HUES48 (cell line): ENCODE data around the gene GFOD2.

ENCODE experiments used
- H3K27ac ChIP-seq: one replicate; pipeline ENCODE4 v1.7.0; 2013; ENCODE audit warnings: low read depth, low read length, inconsistent platforms
- H3K27me3 ChIP-seq: 2 replicates; pipeline ENCODE4 v1.6.1; 2013; ENCODE audit warnings: mild to moderate bottlenecking, low read length; ENCODE audit not compliant: control insufficient read depth, insufficient read depth
- H3K36me3 ChIP-seq: 2 replicates; pipeline ENCODE4 v1.6.1; 2013; ENCODE audit warnings: low read length; ENCODE audit not compliant: control insufficient read depth, insufficient read depth
- H3K4me1 ChIP-seq: 2 replicates; pipeline ENCODE4 v1.6.1; 2013; ENCODE audit warnings: mild to moderate bottlenecking, low read length; ENCODE audit not compliant: control insufficient read depth, insufficient read depth
- H3K4me3 ChIP-seq: 2 replicates; pipeline ENCODE4 v1.5.1; 2013; ENCODE audit warnings: mild to moderate bottlenecking, low read depth, low read length
- H3K9ac ChIP-seq: 2 replicates; pipeline ENCODE4 v1.6.1; 2013; ENCODE audit warnings: mild to moderate bottlenecking, low read depth, low read length, moderate library complexity
- H3K9me3 ChIP-seq: 2 replicates; pipeline ENCODE4 v1.6.1; 2013; ENCODE audit warnings: low read length; ENCODE audit not compliant: control insufficient read depth, insufficient read depth

Gene GFOD2

DNA sequence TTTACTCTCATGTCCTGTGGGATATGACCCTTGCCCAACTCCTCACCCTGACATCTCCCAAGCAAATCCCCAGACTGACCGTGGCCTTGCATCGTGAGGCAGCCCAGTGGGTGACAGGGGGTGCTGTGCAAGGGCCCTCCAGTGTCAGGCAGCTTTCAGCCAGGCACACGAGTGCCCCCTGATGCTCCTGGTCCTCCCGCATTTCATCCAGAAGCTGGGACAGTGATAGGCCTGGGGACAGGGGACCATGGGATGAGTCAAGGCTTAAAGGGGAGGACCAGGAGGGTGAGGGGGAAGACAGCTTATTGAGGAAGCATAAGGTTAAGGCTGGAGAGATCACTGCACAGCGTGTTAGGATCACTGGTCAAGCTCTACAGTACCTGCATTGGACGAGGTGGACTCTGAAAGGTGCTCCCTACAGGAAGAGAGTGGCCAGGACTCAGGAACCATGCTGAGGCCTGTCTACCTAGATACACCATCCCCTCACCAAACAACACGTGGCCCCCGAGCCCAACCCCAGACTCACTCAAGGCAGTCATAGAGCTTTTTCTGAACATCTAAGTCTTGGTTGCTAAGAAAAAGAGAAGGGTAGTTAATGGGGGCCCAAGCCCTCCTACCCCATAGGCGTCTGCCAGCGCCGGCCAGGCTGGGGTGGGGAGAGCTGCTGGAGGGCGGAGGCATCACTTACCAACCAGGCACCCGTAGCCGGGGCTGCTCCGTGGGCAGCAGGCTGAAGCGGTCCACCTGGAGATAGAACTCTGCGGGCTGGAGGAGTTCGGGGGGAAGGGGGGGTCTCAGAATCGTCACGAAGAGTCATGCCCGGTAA, 60.1 kb downstream of the GFOD2 start:
- Histone ChIP-seq H3K9ac (no peak overlapping the region), H3K27me3 (peaks cover 2% of the 10 kb centered on the region; the same call in 1 of the 2 replicates), H3K36me3 (peaks cover 22% of the 10 kb centered on the region), H3K4me3 (peak overlapping the region; percentile 88), H3K27ac (no peak overlapping the region), H3K9me3 (no peaks in the 10 kb centered on the region), H3K4me1 (0 out of 2 replicates have a peak, but pooled peaks cover 3% of the 10 kb centered on the region)

- Histone ChIP-seq H3K9ac (no peak overlapping the region), H3K36me3 (peaks cover 22% of the 10 kb centered on the region), H3K9me3 (no peaks in the 10 kb centered on the region), H3K4me1 (0 out of 2 replicates have a peak, but pooled peaks cover 3% of the 10 kb centered on the region), H3K4me3 (no peak overlapping the region), H3K27me3 (peaks cover 8% of the 10 kb centered on the region), H3K27ac (no peak overlapping the region)
Observed at GRCh38 chr16:67657751-67658518, 61.2 kb downstream of the GFOD2 start.

GRCh38 chr16:67657017-67657608, 62.0 kb downstream of the GFOD2 start:
- H3K4me3 ChIP-seq, result no peak overlapping the region
- 0 out of 2 replicates have a peak, but pooled peaks cover 3% of the 10 kb centered on the region for H3K4me1 ChIP-seq
- no peak overlapping the region for H3K27ac ChIP-seq
- H3K36me3 ChIP-seq, result peaks cover 22% of the 10 kb centered on the region
- no peak overlapping the region for H3K9ac ChIP-seq
- peaks cover 8% of the 10 kb centered on the region for H3K27me3 ChIP-seq
- H3K9me3 ChIP-seq, result no peaks in the 10 kb centered on the region

- H3K27ac ChIP-seq, result no peak overlapping the region
- H3K4me3 ChIP-seq, result no peak overlapping the region
- no peaks in the 10 kb centered on the region for H3K4me1 ChIP-seq
- no peaks in the 10 kb centered on the region for H3K9me3 ChIP-seq
- H3K27me3 ChIP-seq, result peaks cover 8% of the 10 kb centered on the region
- peaks cover 27% of the 10 kb centered on the region for H3K36me3 ChIP-seq
- H3K9ac ChIP-seq, result no peak overlapping the region
Observed at GRCh38 chr16:67656344-67657016, 62.6 kb downstream of the GFOD2 start.

DNA sequence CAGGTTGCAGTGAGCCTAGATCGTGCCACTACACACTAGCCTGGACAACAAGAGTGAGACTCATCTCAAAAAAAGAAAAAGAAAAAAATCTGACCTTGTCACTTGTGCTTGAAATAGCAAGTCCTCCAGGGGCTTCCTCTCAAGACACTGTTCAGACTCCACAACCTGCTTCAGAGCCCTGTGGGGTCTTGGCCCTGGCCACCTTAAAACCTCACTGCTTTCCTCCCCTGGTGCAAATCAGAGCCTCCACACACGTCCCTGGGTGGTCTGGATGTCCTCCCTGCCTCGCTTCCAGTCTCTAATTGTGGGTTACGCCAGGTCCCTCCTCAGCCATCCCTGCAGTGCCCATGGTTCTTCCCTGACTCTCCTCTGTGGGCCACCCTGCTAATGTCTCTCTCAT, 63.8 kb downstream of the GFOD2 start:
- H3K36me3 ChIP-seq, result peaks cover 30% of the 10 kb centered on the region

DNA sequence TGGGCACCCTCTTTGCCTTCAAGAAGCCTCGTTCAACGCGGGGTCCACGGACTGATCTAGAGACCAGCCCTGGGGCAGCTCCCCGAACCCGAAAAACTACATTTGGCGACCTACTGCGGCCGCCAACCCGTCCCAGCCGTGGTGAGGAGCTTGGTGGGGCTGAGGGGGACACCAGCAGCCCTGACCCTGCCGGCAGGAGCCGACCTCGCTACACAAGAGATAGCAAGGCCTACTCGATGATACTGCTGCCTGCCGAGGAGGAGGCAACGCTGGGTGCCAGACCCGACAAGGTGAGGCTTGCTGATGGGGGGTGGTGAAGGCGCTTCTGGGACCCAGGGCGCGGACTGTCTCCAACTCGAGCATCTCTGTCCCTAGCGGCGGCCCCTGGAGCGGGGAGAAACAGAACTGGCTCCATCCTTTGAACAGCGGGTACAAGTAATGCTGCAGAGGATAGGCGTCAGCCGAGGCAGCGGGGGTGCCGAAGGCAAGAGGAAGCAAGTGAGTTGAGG, 64.7 kb downstream of the GFOD2 start:
- no peak overlapping the region for H3K4me3 ChIP-seq
- H3K36me3 ChIP-seq, result peaks cover 34% of the 10 kb centered on the region
- H3K27me3 ChIP-seq, result peaks cover 8% of the 10 kb centered on the region
- no peak overlapping the region for H3K9ac ChIP-seq
- H3K9me3 ChIP-seq, result no peaks in the 10 kb centered on the region
- no peaks in the 10 kb centered on the region; the same call in 1 of the 2 replicates for H3K4me1 ChIP-seq
- H3K27ac ChIP-seq, result no peak overlapping the region

More for the DNA sequence above, 63.8 kb downstream of the GFOD2 start:
- H3K9ac ChIP-seq, result no peak overlapping the region
- H3K4me3 ChIP-seq, result no peak overlapping the region
- no peaks in the 10 kb centered on the region for H3K4me1 ChIP-seq
- H3K27me3 ChIP-seq, result peaks cover 8% of the 10 kb centered on the region
- H3K9me3 ChIP-seq, result no peaks in the 10 kb centered on the region
- H3K27ac ChIP-seq, result no peak overlapping the region

GRCh38 chr16:67653789-67654402, 65.2 kb downstream of the GFOD2 start:
- Histone ChIP-seq H3K4me3 (peak overlapping the region; percentile 70), H3K9me3 (no peaks in the 10 kb centered on the region), H3K9ac (no peak overlapping the region), H3K27ac (no peak overlapping the region), H3K36me3 (peaks cover 37% of the 10 kb centered on the region), H3K27me3 (peaks cover 8% of the 10 kb centered on the region), H3K4me1 (no peaks in the 10 kb centered on the region; the same call in 1 of the 2 replicates)

- Histone ChIP-seq H3K4me1 (no peaks in the 10 kb centered on the region; the same call in 1 of the 2 replicates), H3K9me3 (no peaks in the 10 kb centered on the region), H3K36me3 (peaks cover 33% of the 10 kb centered on the region), H3K27ac (no peak overlapping the region), H3K9ac (no peak overlapping the region), H3K4me3 (peak overlapping the region; percentile 70), H3K27me3 (peaks cover 8% of the 10 kb centered on the region)
Observed at GRCh38 chr16:67653128-67653788, 65.9 kb downstream of the GFOD2 start.

- Histone ChIP-seq H3K9ac (no peak overlapping the region), H3K4me1 (no peaks in the 10 kb centered on the region; the same call in 1 of the 2 replicates), H3K27ac (no peak overlapping the region), H3K4me3 (peak overlapping the region; percentile 70; the same call in 1 of the 2 replicates), H3K27me3 (peaks cover 8% of the 10 kb centered on the region), H3K9me3 (no peaks in the 10 kb centered on the region), H3K36me3 (peaks cover 27% of the 10 kb centered on the region)
Observed at GRCh38 chr16:67652578-67653127, 66.5 kb downstream of the GFOD2 start.
